Measurements from ENCODE around the gene EYA2.

- TF ChIP-seq CTCF (IDR thresholded peaks at IDR 0.05; ENCODE audit: poor library complexity), result no peak
- no peak for TF ChIP-seq EZH2phosphoT487 (IDR thresholded peaks at IDR 0.05; ENCODE audit: low read depth, severe bottlenecking, unreplicated experiment)
Measured at GRCh38 chr20:46959821-46960220, 65.2 kb downstream of the EYA2 start.

Measured in hepatocyte (in vitro differentiated cells).